ENCODE results near the gene YTHDF1.
"Not testable (repeated sequence)": the region's sequence is repeated elsewhere in the genome, so short reads cannot be mapped to it uniquely, and the experiment has no call there.

The YTHDF1 gene

GRCh38 chr20:63167918-63168520 lies 47.9 kb downstream of the YTHDF1 start:
- FAIRE-seq, result no peak

- FAIRE-seq, result no peak
These were observed 48.7 kb downstream of the YTHDF1 start for GRCh38 chr20:63167026-63167917.

- FAIRE-seq, result no peak
These were observed 49.5 kb downstream of the YTHDF1 start for GRCh38 chr20:63166193-63167020.

- no peak for FAIRE-seq
These were observed 50.4 kb downstream of the YTHDF1 start for GRCh38 chr20:63165356-63166192.

GRCh38 chr20:63164484-63165355 lies 51.2 kb downstream of the YTHDF1 start:
- FAIRE-seq, result no peak

GRCh38 chr20:63163596-63164483 lies 52.1 kb downstream of the YTHDF1 start:
- FAIRE-seq, result no peak

GRCh38 chr20:63163171-63163570 lies 52.8 kb downstream of the YTHDF1 start:
- no peak for FAIRE-seq

GRCh38 chr20:63162206-63162795 lies 53.6 kb downstream of the YTHDF1 start:
- no peak for FAIRE-seq

- no peak for FAIRE-seq
These were observed 54.7 kb downstream of the YTHDF1 start for GRCh38 chr20:63161176-63161651.

GRCh38 chr20:63160641-63161175 lies 55.2 kb downstream of the YTHDF1 start:
- FAIRE-seq, result no peak

GRCh38 chr20:63159826-63160640 lies 55.9 kb downstream of the YTHDF1 start:
- no peak for FAIRE-seq

GRCh38 chr20:63159251-63159650 lies 56.7 kb downstream of the YTHDF1 start:
- not testable (repeated sequence) for FAIRE-seq

GRCh38 chr20:63158845-63159244 lies 57.1 kb downstream of the YTHDF1 start:
- FAIRE-seq, result no peak

GRCh38 chr20:63158352-63158751 lies 57.6 kb downstream of the YTHDF1 start:
- no peak for FAIRE-seq

- FAIRE-seq, result not testable (repeated sequence)
These were observed 58.5 kb downstream of the YTHDF1 start for GRCh38 chr20:63157431-63157830.

GRCh38 chr20:63156221-63156671 lies 59.7 kb downstream of the YTHDF1 start:
- no peak for FAIRE-seq

- no peak for FAIRE-seq
These were observed 60.4 kb downstream of the YTHDF1 start for GRCh38 chr20:63155266-63156165.
